OCI-LY7 (cell line): ENCODE measurements around the gene CCDC51.

Experiments used
- EZH2phosphoT487 ChIP-seq: fragments of 200-600 bp; sonication (generic); IDR thresholded peaks from 2 replicates; pipeline ENCODE4 v1.6.1; 2018; ENCODE audit warnings: low read depth, borderline replicate concordance, mild to moderate bottlenecking, mixed run types, antibody characterized with exemption, low read length, moderate library complexity, mixed read lengths
- TF ChIP-seq, protein P1 (sequence below): fragments of 200-600 bp; sonication (generic); conservative IDR thresholded peaks from 2 replicates; pipeline ENCODE4 v1.5.1; 2014; ENCODE audit warnings: mild to moderate bottlenecking, antibody characterized with exemption, low read length, moderate library complexity, mixed read lengths

DNA sequence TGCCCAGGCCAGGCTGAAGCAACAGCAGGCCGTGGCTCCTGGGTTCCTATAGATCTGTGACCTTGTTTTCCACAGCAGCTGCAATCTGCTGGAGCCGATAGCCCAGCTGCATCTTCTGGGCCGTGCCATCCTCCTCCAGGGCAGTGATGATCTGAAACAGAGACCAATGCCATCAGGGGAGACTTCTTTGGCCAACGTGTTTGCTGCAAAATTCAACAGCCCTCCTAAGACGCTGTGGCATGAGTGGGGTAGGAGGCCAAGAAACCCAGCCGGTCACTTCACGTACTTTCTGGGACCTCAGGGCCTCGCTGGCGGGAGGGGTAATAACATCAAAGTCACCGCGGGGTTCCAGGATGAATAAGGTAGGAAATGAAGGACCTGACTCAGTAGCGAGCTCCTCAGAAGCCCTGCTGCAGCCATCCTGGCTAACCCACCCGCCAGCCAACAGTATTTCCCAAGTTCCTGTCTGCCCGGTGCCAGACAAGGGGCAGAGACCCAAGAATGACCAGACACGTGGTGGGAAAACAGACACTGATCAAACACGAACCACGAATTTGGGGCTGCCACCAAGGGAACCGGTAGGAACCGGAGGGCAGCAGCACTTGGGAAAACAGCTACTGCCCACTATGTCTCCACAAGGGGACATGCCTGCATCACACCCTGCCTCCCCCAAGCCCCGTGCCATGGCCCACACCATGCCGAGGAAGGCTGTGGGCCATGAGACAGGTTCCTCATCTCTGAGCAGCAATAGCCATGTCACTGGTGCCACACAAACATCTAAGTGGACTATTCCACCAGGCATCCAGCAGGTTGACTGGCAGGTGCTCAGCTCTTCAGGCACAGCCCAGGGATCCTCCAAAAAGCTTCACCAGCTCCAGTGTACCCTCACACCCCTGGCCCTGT lies 35.2 kb downstream of the CCDC51 start:
- TF ChIP-seq, protein P1, sequence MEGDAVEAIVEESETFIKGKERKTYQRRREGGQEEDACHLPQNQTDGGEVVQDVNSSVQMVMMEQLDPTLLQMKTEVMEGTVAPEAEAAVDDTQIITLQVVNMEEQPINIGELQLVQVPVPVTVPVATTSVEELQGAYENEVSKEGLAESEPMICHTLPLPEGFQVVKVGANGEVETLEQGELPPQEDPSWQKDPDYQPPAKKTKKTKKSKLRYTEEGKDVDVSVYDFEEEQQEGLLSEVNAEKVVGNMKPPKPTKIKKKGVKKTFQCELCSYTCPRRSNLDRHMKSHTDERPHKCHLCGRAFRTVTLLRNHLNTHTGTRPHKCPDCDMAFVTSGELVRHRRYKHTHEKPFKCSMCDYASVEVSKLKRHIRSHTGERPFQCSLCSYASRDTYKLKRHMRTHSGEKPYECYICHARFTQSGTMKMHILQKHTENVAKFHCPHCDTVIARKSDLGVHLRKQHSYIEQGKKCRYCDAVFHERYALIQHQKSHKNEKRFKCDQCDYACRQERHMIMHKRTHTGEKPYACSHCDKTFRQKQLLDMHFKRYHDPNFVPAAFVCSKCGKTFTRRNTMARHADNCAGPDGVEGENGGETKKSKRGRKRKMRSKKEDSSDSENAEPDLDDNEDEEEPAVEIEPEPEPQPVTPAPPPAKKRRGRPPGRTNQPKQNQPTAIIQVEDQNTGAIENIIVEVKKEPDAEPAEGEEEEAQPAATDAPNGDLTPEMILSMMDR = no peak
- TF ChIP-seq EZH2phosphoT487 = no peak
